HEK293 (cell line): ENCODE data around the gene ACTR1B.

Experiments
- CTCF ChIP-seq: fragments of 450-650 bp; formaldehyde crosslinking; IDR thresholded peaks from 2 replicates; pipeline ENCODE4 v1.5.1; 2016; ENCODE audit warnings: missing biosample characterization, missing genetic modification characterization
- REPIN1 ChIP-seq: fragments of 450-650 bp; formaldehyde crosslinking; IDR thresholded peaks from 2 replicates; pipeline ENCODE4 v1.5.1; 2017; ENCODE audit warnings: missing biosample characterization, missing genetic modification characterization, low read depth
- YY1 ChIP-seq: fragments of 450-650 bp; formaldehyde crosslinking; IDR thresholded peaks from 2 replicates; pipeline ENCODE4 v1.5.1; 2018; ENCODE audit warnings: missing biosample characterization, missing genetic modification characterization
- ZNF138 ChIP-seq: fragments of 450-650 bp; formaldehyde crosslinking; IDR thresholded peaks from 2 replicates; pipeline ENCODE4 v1.5.1; 2016; ENCODE audit warnings: missing biosample characterization, missing genetic modification characterization, borderline replicate concordance
- ZNF23 ChIP-seq: fragments of 450-650 bp; formaldehyde crosslinking; IDR thresholded peaks from 2 replicates; pipeline ENCODE4 v1.5.1; 2016; ENCODE audit warnings: missing biosample characterization, missing genetic modification characterization, borderline replicate concordance
- ZNF239 ChIP-seq: fragments of 450-650 bp; formaldehyde crosslinking; IDR thresholded peaks from 2 replicates; pipeline ENCODE4 v1.5.1; 2016; ENCODE audit warnings: missing biosample characterization, missing genetic modification characterization
- ZNF274 ChIP-seq, 2 experiments: fragments of 200-500 bp in 1 of 2; fragments of 450-650 bp in 1 of 2; sonication (Bioruptor generic) in 1 of 2; formaldehyde crosslinking in 1 of 2; IDR thresholded peaks; 2 replicates each; pipeline versions ENCODE4 v1.5.1 to v1.6.1; 2014 to 2016; ENCODE audit warnings: borderline replicate concordance in 1 of 2, inconsistent platforms in 1 of 2, low read length in 1 of 2, missing biosample characterization in 1 of 2, missing genetic modification characterization in 1 of 2
- ZNF311 ChIP-seq: fragments of 450-650 bp; formaldehyde crosslinking; IDR thresholded peaks from 2 replicates; pipeline ENCODE4 v1.5.1; 2017; ENCODE audit warnings: missing biosample characterization, missing genetic modification characterization, borderline replicate concordance
- ZNF404 ChIP-seq: fragments of 450-650 bp; formaldehyde crosslinking; IDR thresholded peaks from 2 replicates; pipeline ENCODE4 v1.5.1; 2017; ENCODE audit warnings: missing biosample characterization, missing genetic modification characterization
- ZNF670 ChIP-seq: fragments of 450-650 bp; formaldehyde crosslinking; IDR thresholded peaks from 2 replicates; pipeline ENCODE4 v1.5.1; 2016; ENCODE audit warnings: missing biosample characterization, missing genetic modification characterization, low read depth
- ZSCAN30 ChIP-seq: fragments of 450-650 bp; IDR thresholded peaks from 2 replicates; pipeline ENCODE4 v1.5.1; 2018; ENCODE audit warnings: missing biosample characterization, mild to moderate bottlenecking, missing genetic modification characterization, moderate library complexity
- TF ChIP-seq, protein P1 (sequence below): fragments of 450-650 bp; formaldehyde crosslinking; IDR thresholded peaks from 2 replicates; pipeline ENCODE4 v1.5.0; 2017; ENCODE audit warnings: missing biosample characterization, missing genetic modification characterization, borderline replicate concordance

DNA sequence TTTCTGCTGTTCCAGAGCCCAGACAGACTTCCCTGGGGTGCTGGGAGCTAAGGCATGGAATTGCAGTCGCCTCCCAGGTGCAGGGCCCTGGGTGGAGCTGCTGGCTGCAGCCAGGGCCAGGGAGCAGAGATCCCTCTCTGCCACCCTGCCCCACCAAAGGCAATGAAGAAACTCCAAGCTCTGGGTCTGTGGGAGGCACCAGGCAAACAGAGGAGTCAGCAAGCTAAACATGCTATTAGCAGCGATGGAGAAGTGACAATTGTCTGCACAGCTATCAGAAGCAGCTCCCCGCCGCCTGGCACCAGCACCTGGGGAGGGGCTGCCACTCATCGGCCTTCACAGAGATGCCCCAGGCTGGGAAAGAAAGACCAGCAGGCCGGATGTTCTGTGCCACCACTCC, 45.9 kb downstream of the ACTR1B start:
- TF ChIP-seq, protein P1, sequence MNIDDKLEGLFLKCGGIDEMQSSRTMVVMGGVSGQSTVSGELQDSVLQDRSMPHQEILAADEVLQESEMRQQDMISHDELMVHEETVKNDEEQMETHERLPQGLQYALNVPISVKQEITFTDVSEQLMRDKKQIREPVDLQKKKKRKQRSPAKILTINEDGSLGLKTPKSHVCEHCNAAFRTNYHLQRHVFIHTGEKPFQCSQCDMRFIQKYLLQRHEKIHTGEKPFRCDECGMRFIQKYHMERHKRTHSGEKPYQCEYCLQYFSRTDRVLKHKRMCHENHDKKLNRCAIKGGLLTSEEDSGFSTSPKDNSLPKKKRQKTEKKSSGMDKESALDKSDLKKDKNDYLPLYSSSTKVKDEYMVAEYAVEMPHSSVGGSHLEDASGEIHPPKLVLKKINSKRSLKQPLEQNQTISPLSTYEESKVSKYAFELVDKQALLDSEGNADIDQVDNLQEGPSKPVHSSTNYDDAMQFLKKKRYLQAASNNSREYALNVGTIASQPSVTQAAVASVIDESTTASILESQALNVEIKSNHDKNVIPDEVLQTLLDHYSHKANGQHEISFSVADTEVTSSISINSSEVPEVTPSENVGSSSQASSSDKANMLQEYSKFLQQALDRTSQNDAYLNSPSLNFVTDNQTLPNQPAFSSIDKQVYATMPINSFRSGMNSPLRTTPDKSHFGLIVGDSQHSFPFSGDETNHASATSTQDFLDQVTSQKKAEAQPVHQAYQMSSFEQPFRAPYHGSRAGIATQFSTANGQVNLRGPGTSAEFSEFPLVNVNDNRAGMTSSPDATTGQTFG = no peak
- TF ChIP-seq ZNF23 (tag by site-specific recombination) (no peak), CTCF (tag by site-specific recombination) (no peak), ZNF670 (tag by site-specific recombination) (no peak), YY1 (tag by site-specific recombination) (no peak), ZNF311 (no peak), ZNF274 (IDR thresholded peaks at IDR 0.05; ENCODE audit: low read length) (no peak), ZNF274 (tag by site-specific recombination; IDR thresholded peaks at IDR 0.05; ENCODE audit: borderline replicate concordance) (no peak), ZNF404 (tag by site-specific recombination) (no peak), ZSCAN30 (tag by site-specific recombination) (no peak), ZNF138 (tag by site-specific recombination) (no peak), ZNF239 (no peak), REPIN1 (tag by site-specific recombination) (no peak)
